ENCODE results near the gene MUC16.

Gene MUC16

DNA sequence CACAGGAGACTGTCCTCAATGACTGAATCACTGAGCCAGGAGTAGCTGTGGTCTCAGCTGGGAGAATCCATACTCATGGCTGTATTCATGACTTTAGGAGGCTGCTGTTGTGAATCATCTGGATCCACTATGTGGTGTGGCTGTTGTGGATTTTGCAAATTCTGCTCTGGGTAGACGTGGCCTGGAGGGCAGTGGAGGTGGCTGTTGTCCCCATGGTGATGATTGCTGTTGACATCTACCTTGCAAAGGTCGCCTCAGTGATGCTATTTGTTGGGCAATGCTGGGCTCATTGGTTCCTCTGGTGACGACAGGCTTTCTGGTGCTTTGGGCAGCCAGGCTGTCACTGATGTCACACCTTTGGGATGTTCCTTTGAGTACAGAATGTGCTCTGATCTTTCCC is 23.9 kb downstream of the MUC16 start:
- DNase-seq (ENCODE audit: low read depth, low spot score): no peak
- H3K4me3 ChIP-seq (ENCODE audit: low read depth, low read length): no peak overlapping the region
- ChIA-PET POLR2A (no interaction called here), CTCF (no interaction called here)
- TF ChIP-seq, protein P1, sequence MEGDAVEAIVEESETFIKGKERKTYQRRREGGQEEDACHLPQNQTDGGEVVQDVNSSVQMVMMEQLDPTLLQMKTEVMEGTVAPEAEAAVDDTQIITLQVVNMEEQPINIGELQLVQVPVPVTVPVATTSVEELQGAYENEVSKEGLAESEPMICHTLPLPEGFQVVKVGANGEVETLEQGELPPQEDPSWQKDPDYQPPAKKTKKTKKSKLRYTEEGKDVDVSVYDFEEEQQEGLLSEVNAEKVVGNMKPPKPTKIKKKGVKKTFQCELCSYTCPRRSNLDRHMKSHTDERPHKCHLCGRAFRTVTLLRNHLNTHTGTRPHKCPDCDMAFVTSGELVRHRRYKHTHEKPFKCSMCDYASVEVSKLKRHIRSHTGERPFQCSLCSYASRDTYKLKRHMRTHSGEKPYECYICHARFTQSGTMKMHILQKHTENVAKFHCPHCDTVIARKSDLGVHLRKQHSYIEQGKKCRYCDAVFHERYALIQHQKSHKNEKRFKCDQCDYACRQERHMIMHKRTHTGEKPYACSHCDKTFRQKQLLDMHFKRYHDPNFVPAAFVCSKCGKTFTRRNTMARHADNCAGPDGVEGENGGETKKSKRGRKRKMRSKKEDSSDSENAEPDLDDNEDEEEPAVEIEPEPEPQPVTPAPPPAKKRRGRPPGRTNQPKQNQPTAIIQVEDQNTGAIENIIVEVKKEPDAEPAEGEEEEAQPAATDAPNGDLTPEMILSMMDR (IDR thresholded peaks at IDR 0.05; ENCODE audit: insufficient read depth, low read length, missing control alignments): no peak

DNA sequence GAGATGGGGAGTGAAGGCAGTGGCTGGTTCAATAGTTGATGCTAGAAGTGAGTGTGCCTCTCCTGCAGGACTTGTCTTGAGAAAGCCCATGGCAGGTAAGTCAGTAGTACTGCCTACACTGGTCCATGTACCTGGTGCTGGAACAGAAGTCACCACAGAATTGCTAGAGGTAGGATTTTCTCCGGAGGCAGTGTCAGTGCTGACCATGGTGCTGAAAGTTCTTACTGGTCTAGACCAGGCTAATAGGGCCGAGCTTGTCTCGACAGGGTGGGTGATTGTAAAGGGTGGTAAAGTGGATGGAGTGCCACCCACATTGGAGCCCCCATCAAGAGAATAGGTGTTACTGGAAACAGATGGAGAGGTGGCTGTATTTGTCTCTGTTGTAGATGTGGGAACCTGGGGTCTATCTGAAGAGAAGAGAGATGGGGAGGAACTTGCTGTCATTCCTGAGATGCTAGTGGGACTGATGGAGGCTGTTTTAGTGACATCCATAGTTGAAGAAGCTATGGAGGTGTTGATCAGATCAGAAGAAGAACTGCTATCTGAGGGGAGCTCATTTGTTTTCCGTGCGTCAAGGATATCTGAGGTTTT is 36.6 kb downstream of the MUC16 start:
- ChIA-PET CTCF (no interaction called here), POLR2A (no interaction called here)
- DNase-seq (ENCODE audit: low read depth, low spot score): no peak
- TF ChIP-seq, protein P1 (IDR thresholded peaks at IDR 0.05; ENCODE audit: insufficient read depth, low read length, missing control alignments): no peak
- no peak overlapping the region for H3K4me3 ChIP-seq (ENCODE audit: low read depth, low read length)

DNA sequence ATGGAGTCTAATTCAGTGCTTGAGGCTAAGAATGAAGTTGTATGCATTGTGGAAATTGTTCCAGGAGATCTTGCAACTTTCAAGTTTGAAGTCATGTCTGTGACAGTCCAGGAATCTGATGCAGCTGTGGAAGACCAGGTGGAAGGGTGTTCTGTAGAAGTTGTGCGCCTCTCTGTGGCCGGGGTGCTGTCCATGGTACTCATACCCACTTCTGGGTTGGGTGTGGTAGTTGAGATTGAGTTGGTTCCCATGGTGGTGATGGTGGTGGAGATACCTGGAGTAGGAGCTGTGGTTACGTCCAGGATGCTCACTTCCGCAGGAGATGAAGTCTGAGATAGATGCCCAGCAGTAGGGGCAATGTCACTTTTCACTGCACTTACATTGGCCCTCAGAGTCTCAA is 44.3 kb downstream of the MUC16 start:
- DNase-seq (ENCODE audit: low read depth, low spot score): no peak
- CTCF ChIA-PET: no interaction called here
- no peak overlapping the region for H3K4me3 ChIP-seq (ENCODE audit: low read depth, low read length)
- TF ChIP-seq, protein P1 (IDR thresholded peaks at IDR 0.05; ENCODE audit: insufficient read depth, low read length, missing control alignments): no peak
- POLR2A ChIA-PET: no interaction called here

Measured in AG04449 (cell line).